NOMO-1 treated with dmso at 0.1 percent for 144 hours (cell line): ENCODE data around the gene LAMTOR2.
"Not testable (repeated sequence)": the region's sequence is repeated elsewhere in the genome, so short reads cannot be mapped to it uniquely, and the experiment has no call there.

ENCODE experiments used
- DNase-seq: peaks from one replicate; lab custom pipeline; 2025; ENCODE audit not compliant: unreplicated experiment; lab: John Stamatoyannopoulos, UW

LAMTOR2 gene

GRCh38 chr1:156054500-156055280 is at the start of gene LAMTOR2:
LAMTOR2 (plus strand) TSS chr1:156054782; CDS start chr1:156054890, 108 bp downstream.
- DNase-seq = peak; percentile 97

GRCh38 chr1:156004843-156005584 is 49.6 kb upstream of the LAMTOR2 start:
- DNase-seq = no peak

GRCh38 chr1:156006666-156007376 is 47.8 kb upstream of the LAMTOR2 start:
- no peak for DNase-seq

- no peak for DNase-seq
These were observed 45.2 kb upstream of the LAMTOR2 start for GRCh38 chr1:156009404-156009803.

GRCh38 chr1:156012051-156012817 is 42.3 kb upstream of the LAMTOR2 start:
- no peak for DNase-seq

- DNase-seq = no peak
These were observed 39.8 kb upstream of the LAMTOR2 start for GRCh38 chr1:156014829-156015228.

GRCh38 chr1:156019946-156020292 is 34.7 kb upstream of the LAMTOR2 start:
- no peak for DNase-seq

GRCh38 chr1:156020293-156021092 is 34.1 kb upstream of the LAMTOR2 start, which contains the start of gene SSR2:
SSR2 (minus strand) TSS chr1:156020951; CDS start chr1:156020167, 784 bp downstream.
- peak; percentile 86 for DNase-seq

GRCh38 chr1:156021093-156021428 is 33.5 kb upstream of the LAMTOR2 start:
- no peak for DNase-seq

- no peak for DNase-seq
These were observed 32.6 kb upstream of the LAMTOR2 start for GRCh38 chr1:156021954-156022353.

- DNase-seq = no peak
These were observed 29.8 kb upstream of the LAMTOR2 start for GRCh38 chr1:156024801-156025200.

- DNase-seq = no peak
These were observed 28.7 kb upstream of the LAMTOR2 start for GRCh38 chr1:156025876-156026275.

GRCh38 chr1:156026588-156026987 is 28.0 kb upstream of the LAMTOR2 start:
- DNase-seq = no peak

GRCh38 chr1:156033011-156033410 is 21.6 kb upstream of the LAMTOR2 start:
- no peak for DNase-seq

- DNase-seq = not testable (repeated sequence)
These were observed 19.6 kb upstream of the LAMTOR2 start for GRCh38 chr1:156034991-156035390.

GRCh38 chr1:156042828-156043227 is 11.8 kb upstream of the LAMTOR2 start:
- no peak for DNase-seq

GRCh38 chr1:156045076-156045475 is 9.5 kb upstream of the LAMTOR2 start:
- DNase-seq = no peak

- DNase-seq = no peak
These were observed 5.8 kb upstream of the LAMTOR2 start for GRCh38 chr1:156048663-156049258.

GRCh38 chr1:156050376-156050775 is 4.2 kb upstream of the LAMTOR2 start:
- no peak for DNase-seq
